Measurements from ENCODE around the gene RTEL1.

RTEL1 gene

DNA sequence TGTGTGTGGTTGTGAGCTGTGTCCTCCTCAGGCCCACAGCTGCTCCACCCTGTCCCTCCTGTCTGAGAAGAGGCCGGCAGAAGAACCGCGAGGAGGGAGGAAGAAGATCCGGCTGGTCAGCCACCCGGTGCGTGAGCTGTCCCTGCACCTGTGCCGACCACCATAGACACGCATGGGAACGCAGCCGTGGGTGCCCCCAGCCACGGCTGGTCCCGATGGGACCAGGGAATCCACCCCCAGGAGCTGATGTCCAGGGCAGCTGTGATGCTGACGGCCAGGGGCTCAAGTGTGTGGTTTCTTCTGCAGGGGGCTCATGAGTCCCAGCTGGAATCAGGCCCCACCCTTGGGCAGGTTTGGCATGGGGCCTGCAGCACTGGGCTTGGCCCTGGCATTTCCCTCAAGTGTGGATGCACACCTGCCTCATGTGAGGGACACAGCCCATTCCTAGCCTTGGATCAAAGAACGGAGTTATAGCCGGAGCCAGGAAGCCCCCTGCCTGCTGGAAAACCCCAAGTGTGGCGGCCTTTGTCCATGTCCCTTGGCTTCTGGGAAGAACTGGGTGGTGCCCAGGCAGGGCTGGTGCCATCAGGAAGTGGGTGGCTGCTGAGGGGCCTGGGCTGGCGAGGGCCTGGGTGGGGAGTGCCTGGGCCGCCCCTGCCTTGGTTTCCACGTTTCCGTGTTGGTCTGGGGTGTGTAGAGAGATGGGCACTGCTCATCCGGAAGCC is 33.8 kb downstream of the RTEL1 start:
- H3K4me1 ChIP-seq: no peaks in the 10 kb centered on the region
- H2AFZ ChIP-seq: no peak overlapping the region
- H3K4me3 ChIP-seq (ENCODE audit: low read depth, low read length): no peak overlapping the region
- H3K36me3 ChIP-seq (ENCODE audit: control insufficient read depth, insufficient read depth, low read length): no peaks in the 10 kb centered on the region
- TF ChIP-seq, protein P1, sequence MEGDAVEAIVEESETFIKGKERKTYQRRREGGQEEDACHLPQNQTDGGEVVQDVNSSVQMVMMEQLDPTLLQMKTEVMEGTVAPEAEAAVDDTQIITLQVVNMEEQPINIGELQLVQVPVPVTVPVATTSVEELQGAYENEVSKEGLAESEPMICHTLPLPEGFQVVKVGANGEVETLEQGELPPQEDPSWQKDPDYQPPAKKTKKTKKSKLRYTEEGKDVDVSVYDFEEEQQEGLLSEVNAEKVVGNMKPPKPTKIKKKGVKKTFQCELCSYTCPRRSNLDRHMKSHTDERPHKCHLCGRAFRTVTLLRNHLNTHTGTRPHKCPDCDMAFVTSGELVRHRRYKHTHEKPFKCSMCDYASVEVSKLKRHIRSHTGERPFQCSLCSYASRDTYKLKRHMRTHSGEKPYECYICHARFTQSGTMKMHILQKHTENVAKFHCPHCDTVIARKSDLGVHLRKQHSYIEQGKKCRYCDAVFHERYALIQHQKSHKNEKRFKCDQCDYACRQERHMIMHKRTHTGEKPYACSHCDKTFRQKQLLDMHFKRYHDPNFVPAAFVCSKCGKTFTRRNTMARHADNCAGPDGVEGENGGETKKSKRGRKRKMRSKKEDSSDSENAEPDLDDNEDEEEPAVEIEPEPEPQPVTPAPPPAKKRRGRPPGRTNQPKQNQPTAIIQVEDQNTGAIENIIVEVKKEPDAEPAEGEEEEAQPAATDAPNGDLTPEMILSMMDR (IDR thresholded peaks at IDR 0.05): no peak
- H3K4me2 ChIP-seq (ENCODE audit: low read length): no peak overlapping the region
- H3K9me3 ChIP-seq (ENCODE audit: control insufficient read depth, low read length): no peaks in the 10 kb centered on the region
- no peak overlapping the region for H3K27ac ChIP-seq
- H3K79me2 ChIP-seq: peaks cover 3% of the 10 kb centered on the region
- no peak overlapping the region for H3K9ac ChIP-seq
- no peaks in the 10 kb centered on the region for H3K27me3 ChIP-seq (ENCODE audit: control insufficient read depth, insufficient read depth, low read length)

DNA sequence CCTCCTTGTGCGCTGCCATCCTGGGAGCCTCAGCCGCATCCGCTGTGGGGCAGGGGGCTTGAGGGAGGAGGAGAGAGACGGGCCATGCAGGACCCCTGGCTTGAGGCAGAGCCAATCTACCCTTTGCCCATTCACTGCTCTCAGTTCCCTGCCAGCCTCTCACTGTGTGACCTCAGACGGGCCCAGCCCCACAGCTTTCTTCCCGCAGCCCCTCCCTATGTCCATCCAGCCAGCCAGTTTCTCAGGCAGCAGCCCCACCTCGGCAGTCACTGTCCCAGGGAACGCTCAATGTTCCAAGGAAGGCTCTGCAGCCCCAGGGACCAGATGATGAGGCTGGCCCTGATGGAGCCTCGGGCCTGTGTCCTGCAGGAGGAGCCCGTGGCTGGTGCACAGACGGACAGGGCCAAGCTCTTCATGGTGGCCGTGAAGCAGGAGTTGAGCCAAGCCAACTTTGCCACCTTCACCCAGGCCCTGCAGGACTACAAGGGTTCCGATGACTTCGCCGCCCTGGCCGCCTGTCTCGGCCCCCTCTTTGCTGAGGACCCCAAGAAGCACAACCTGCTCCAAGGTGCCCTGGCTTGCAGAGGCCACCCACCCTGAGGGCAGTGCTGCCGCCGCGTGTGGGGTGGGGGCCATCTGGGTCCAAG is 34.4 kb downstream of the RTEL1 start:
- Histone ChIP-seq H3K79me2 (peaks cover 4% of the 10 kb centered on the region), H3K9me3 (ENCODE audit: control insufficient read depth, low read length) (no peaks in the 10 kb centered on the region), H3K4me2 (ENCODE audit: low read length) (no peak overlapping the region), H3K4me3 (ENCODE audit: low read depth, low read length) (no peak overlapping the region), H3K4me1 (no peaks in the 10 kb centered on the region), H3K36me3 (ENCODE audit: control insufficient read depth, insufficient read depth, low read length) (no peaks in the 10 kb centered on the region), H2AFZ (no peak overlapping the region), H3K27ac (no peak overlapping the region), H3K27me3 (ENCODE audit: control insufficient read depth, insufficient read depth, low read length) (no peaks in the 10 kb centered on the region), H3K9ac (no peak overlapping the region)
- TF ChIP-seq, protein P1 (IDR thresholded peaks at IDR 0.05): no peak

DNA sequence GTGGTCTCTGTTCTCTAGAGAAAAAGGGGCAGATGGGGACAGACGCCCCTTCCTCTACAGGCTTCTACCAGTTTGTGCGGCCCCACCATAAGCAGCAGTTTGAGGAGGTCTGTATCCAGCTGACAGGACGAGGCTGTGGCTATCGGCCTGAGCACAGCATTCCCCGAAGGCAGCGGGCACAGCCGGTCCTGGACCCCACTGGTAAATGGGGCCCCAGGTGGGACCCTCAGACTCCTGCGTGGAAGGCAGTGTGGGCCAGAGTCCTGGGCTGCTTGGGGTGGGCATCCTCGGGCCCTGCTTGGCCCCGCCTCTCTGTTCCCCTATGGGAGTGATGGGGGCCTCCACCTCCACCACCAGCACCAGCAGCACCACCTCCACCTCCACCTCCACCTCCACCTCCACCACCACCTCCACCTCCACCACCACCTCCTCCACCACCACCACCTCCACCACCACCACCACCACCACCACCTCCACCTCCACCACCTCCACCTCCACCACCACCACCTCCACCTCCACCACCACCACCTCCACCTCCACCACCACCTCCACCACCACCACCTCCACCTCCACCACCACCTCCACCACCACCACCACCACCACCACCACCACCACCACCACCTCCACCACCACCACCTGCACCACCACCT is 35.1 kb downstream of the RTEL1 start:
- H3K4me2 ChIP-seq (ENCODE audit: low read length): no peak overlapping the region
- H3K27ac ChIP-seq: no peak overlapping the region
- H3K79me2 ChIP-seq: peaks cover 4% of the 10 kb centered on the region
- TF ChIP-seq, protein P1 (IDR thresholded peaks at IDR 0.05): no peak
- no peaks in the 10 kb centered on the region for H3K9me3 ChIP-seq (ENCODE audit: control insufficient read depth, low read length)
- no peaks in the 10 kb centered on the region for H3K4me1 ChIP-seq
- no peaks in the 10 kb centered on the region for H3K36me3 ChIP-seq (ENCODE audit: control insufficient read depth, insufficient read depth, low read length)
- no peaks in the 10 kb centered on the region for H3K27me3 ChIP-seq (ENCODE audit: control insufficient read depth, insufficient read depth, low read length)
- H2AFZ ChIP-seq: no peak overlapping the region
- no peak overlapping the region for H3K4me3 ChIP-seq (ENCODE audit: low read depth, low read length)
- H3K9ac ChIP-seq: no peak overlapping the region

DNA sequence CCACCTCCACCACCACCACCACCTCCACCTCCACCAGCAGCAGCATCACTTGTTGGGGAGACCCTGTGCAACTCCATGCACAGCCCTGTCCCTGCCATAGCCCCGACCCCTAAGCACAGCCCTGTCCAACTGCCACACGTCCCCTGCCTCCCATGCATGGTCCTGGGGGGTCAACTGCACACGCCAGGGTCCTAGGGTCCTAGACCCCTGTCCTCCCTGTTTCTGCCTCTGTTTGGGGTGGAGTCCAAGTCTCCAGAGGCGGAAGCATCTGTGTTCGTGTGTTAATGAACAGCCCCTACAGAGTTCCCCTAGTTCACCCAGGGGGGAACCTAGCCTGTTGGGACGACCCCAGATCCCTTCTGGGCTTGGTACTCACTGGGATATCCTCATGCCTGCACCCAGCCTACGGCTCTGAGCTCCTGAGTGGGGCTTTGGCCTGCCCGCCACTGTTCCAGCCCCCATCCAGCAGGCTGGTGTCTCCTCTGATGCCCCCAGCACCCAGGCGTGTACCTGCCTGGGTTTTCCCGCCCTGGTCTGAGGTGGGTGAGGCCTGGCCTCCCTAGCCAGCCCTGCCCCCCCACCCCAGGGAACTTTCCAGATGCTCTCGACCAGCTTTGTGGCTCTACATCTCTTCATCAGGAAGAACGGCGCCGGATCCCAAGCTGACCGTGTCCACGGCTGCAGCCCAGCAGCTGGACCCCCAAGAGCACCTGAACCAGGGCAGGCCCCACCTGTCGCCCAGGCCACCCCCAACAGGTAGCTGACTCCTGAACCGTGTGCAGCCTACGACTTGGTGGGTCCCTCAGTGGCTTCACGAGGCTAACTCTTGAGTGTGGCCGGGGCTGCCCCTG is 35.8 kb downstream of the RTEL1 start:
- Histone ChIP-seq H3K79me2 (peaks cover 9% of the 10 kb centered on the region), H3K4me3 (ENCODE audit: low read depth, low read length) (no peak overlapping the region), H2AFZ (no peak overlapping the region), H3K9me3 (ENCODE audit: control insufficient read depth, low read length) (no peaks in the 10 kb centered on the region), H3K36me3 (ENCODE audit: control insufficient read depth, insufficient read depth, low read length) (no peaks in the 10 kb centered on the region), H3K4me1 (no peaks in the 10 kb centered on the region), H3K27ac (no peak overlapping the region), H3K4me2 (ENCODE audit: low read length) (no peak overlapping the region), H3K27me3 (ENCODE audit: control insufficient read depth, insufficient read depth, low read length) (no peaks in the 10 kb centered on the region), H3K9ac (no peak overlapping the region)
- TF ChIP-seq, protein P1 (IDR thresholded peaks at IDR 0.05): no peak
